Measurements from ENCODE around the gene POLR2F. TPM values are rescaled to one million over a fixed set of nuclear protein-coding genes. Genes with fewer than 3 reads are reported as not detected.
"Not testable (repeated sequence)": the region's sequence is repeated elsewhere in the genome, so short reads cannot be mapped to it uniquely, and the experiment has no call there.

POLR2F gene
- total RNA-seq, 1 donor from 2014 or later: 136 TPM

- no peak for TF ChIP-seq CTCF (conservative IDR thresholded peaks at IDR 0.05; ENCODE audit: low read depth, low read length)
- H3K4me3 ChIP-seq (ENCODE audit: low read depth, low read length): no peak overlapping the region
- no peak for DNase-seq (ENCODE audit: low read depth)
Measured at GRCh38 chr22:37973271-37974170, 20.0 kb downstream of the POLR2F start.

DNA sequence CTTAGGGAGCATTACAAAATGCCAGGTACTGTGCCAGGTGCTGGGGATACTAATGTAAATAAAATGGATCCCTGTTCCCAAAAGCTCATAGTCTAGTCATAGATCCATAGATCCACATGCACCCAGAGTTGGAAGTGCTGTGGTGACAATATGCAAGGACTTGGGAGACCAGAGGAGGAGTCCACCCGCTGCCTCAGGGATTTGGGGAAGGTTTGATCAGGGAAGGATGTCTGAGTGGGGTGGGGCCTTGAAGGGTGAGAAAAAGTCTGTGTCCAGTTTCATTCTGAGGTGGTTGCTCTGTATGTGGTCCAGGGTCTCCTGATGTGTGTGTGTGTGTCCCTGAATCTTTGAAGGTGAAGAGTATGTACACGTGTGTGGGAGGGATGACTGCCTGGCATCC is 21.7 kb downstream of the POLR2F start:
- H3K4me3 ChIP-seq (ENCODE audit: low read depth, low read length): no peak overlapping the region
- no peak for TF ChIP-seq CTCF (conservative IDR thresholded peaks at IDR 0.05; ENCODE audit: low read depth, low read length)
- DNase-seq (ENCODE audit: low read depth): no peak

- H3K4me3 ChIP-seq (ENCODE audit: low read depth, low read length): not testable (repeated sequence)
Measured at GRCh38 chr22:37976022-37976421, 22.5 kb downstream of the POLR2F start.

GRCh38 chr22:37976547-37976946 is 23.0 kb downstream of the POLR2F start:
- H3K4me3 ChIP-seq (ENCODE audit: low read depth, low read length): no peak overlapping the region
- no peak for DNase-seq (ENCODE audit: low read depth)
- TF ChIP-seq CTCF (conservative IDR thresholded peaks at IDR 0.05; ENCODE audit: low read depth, low read length): no peak

More at GRCh38 chr22:37976022-37976421, 22.5 kb downstream of the POLR2F start:
- not testable (repeated sequence) for DNase-seq (ENCODE audit: low read depth)

DNA sequence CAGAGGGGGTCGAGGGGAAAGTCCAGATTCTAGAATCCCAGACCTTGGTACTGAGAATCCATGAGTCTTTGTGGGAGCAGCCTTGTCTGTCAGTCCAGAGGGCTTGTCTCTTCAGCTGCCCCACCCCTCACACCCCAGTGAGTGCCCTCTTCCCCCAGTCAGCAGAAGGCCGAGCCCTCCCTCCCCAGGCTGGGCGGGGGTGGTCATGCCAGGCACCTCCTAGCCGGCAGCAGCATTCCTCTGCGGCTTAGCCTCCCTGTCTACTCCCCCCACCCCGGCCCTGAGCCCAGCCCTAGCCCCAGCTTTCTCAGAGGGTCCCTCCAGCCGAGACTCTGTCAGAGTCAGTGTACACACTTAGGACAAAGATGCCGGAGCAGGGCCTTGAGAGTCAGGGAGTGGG is 26.3 kb downstream of the POLR2F start:
- TF ChIP-seq CTCF (conservative IDR thresholded peaks at IDR 0.05; ENCODE audit: low read depth, low read length): no peak
- H3K4me3 ChIP-seq (ENCODE audit: low read depth, low read length): no peak overlapping the region
- no peak for DNase-seq (ENCODE audit: low read depth)

DNA sequence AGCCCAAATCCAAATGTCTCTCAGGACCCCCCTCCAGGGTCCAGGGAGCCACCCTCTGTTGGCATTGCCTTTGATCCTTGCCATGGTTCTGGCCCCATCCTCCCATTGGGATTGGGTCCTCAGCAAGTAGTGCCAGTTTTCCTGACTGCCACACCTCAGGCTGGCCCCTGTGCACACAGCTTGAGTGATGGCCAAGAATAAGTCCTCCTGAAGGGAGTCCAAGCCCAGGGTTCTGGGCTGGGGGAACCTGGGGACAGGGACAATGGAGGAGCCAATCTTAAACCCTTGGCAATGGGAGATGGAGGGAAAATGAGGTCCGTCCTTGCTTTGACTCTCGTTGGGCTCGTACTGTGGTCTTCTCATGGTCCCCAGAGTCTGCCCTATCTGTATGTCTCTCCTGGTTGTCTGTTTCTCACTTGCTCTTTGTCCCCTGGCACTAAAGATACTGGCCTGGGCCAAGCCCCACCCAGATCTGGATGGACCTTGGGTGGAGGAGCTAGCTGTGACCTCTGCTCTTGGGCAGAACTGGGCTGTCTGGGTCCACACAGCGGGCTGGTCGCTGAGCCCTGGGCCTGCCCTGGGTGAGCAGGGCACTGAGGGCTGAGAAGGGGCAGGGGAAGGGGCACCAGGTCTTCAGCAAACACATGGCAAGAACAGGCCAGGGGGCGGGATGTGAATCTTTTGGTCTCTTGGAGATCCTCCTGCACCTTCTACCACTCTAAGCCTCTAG is 27.9 kb downstream of the POLR2F start:
- H3K4me3 ChIP-seq (ENCODE audit: low read depth, low read length): no peak overlapping the region
- no peak for DNase-seq (ENCODE audit: low read depth)
- TF ChIP-seq CTCF (conservative IDR thresholded peaks at IDR 0.05; ENCODE audit: low read depth, low read length): no peak

- no peak for TF ChIP-seq CTCF (conservative IDR thresholded peaks at IDR 0.05; ENCODE audit: low read depth, low read length)
- DNase-seq (ENCODE audit: low read depth): no peak
- H3K4me3 ChIP-seq (ENCODE audit: low read depth, low read length): no peak overlapping the region
Measured at GRCh38 chr22:37982151-37982785, 28.8 kb downstream of the POLR2F start.

All from epithelial cell of proximal tubule (primary cell).